Fibroblast of mammary gland (primary cell): ENCODE data around the gene ZBTB22.

ENCODE experiments used
- DNase-seq: peaks from one replicate; pipeline ENCODE4 v3.0.0-alpha.2; 2010; ENCODE audit warnings: low read depth
- H3K4me3 ChIP-seq: 2 replicates; pipeline ENCODE4 v1.5.1; 2011; ENCODE audit warnings: low read depth, mild to moderate bottlenecking, low read length, moderate library complexity; ENCODE audit not compliant: control insufficient read depth
- TF ChIP-seq, protein P1 (sequence below): conservative IDR thresholded peaks from 2 replicates; pipeline ENCODE4 v1.5.1; 2011; ENCODE audit warnings: low read depth, low read length, inconsistent platforms; ENCODE audit not compliant: control insufficient read depth, insufficient read depth

The ZBTB22 gene

DNA sequence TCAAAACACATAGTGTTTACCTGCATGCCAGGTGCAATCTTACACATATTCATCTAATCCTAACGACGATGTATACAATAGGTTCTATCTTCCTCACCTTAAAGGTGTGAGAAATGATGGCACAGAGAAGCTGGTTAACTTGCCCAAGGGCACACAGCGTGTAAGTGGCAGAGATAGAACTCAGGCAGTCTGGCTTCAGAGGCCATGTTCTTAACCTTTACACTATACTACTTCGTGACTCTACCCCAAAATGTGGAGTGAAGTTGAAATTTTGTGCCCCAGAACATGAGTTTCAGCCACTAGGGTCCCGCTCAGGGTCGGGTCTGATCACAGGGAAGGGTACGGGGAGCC, 46.5 kb downstream of the ZBTB22 start:
- TF ChIP-seq, protein P1, sequence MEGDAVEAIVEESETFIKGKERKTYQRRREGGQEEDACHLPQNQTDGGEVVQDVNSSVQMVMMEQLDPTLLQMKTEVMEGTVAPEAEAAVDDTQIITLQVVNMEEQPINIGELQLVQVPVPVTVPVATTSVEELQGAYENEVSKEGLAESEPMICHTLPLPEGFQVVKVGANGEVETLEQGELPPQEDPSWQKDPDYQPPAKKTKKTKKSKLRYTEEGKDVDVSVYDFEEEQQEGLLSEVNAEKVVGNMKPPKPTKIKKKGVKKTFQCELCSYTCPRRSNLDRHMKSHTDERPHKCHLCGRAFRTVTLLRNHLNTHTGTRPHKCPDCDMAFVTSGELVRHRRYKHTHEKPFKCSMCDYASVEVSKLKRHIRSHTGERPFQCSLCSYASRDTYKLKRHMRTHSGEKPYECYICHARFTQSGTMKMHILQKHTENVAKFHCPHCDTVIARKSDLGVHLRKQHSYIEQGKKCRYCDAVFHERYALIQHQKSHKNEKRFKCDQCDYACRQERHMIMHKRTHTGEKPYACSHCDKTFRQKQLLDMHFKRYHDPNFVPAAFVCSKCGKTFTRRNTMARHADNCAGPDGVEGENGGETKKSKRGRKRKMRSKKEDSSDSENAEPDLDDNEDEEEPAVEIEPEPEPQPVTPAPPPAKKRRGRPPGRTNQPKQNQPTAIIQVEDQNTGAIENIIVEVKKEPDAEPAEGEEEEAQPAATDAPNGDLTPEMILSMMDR: no peak
- DNase-seq: peak; percentile 28
- peak overlapping the region; percentile 100 for H3K4me3 ChIP-seq
